ENCODE measurements around the gene IFNLR1.

DNA sequence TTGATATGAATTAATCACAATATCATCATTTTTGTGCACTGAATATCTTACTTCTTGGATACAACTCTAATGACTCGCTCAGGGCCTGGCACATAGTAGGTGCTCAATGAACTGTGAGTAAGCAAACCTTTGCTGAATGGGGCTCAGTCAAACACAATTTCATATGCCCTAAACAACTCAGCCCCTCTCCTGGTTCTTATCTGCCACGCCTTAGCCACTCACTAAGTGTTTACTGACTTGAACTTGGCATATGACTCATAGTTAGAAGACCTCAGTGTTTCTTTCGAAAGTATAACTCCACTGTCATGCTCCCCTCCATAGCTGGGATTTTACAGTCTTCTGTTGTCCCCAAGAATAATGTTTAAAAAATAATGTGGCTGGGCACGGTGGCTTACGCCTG lies 4.8 kb upstream of the IFNLR1 start:
- TF ChIP-seq, protein P1, sequence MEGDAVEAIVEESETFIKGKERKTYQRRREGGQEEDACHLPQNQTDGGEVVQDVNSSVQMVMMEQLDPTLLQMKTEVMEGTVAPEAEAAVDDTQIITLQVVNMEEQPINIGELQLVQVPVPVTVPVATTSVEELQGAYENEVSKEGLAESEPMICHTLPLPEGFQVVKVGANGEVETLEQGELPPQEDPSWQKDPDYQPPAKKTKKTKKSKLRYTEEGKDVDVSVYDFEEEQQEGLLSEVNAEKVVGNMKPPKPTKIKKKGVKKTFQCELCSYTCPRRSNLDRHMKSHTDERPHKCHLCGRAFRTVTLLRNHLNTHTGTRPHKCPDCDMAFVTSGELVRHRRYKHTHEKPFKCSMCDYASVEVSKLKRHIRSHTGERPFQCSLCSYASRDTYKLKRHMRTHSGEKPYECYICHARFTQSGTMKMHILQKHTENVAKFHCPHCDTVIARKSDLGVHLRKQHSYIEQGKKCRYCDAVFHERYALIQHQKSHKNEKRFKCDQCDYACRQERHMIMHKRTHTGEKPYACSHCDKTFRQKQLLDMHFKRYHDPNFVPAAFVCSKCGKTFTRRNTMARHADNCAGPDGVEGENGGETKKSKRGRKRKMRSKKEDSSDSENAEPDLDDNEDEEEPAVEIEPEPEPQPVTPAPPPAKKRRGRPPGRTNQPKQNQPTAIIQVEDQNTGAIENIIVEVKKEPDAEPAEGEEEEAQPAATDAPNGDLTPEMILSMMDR (IDR thresholded peaks at IDR 0.05) = no peak
- TF ChIP-seq POLR2A (IDR thresholded peaks at IDR 0.05) = no peak

All from esophagus squamous epithelium (tissue), 4 donors.